GM12878 (cell line): ENCODE results near the gene KLHL2. TPM values are rescaled to one million over a fixed set of nuclear protein-coding genes. Genes with fewer than 3 reads are reported as not detected.

ENCODE experiments used
- ATAC-seq: fragments of 200-7000 bp; cut with Tn5 transposase; 3 replicates; pipeline ENCODE4 v1.9.1; 2020; ENCODE audit warnings: mild to moderate bottlenecking, moderate library complexity
- BruUV-seq: library from RNA; stranded (reverse); fragments of 400-500 nt; replicated peaks from 2 replicates; lab custom pipeline; 2021; lab: Mats Ljungman, UMichigan
- CTCF ChIA-PET: fragments of 300-600 bp; sonication (Branson Sonifier 250); formaldehyde crosslinking; extraction: SDS; loops from one replicate; lab custom pipeline; 2021; ENCODE audit warnings: inconsistent platforms; lab: Yijun Ruan, JAX
- POLR2A ChIA-PET: fragments of 350-600 bp; formaldehyde crosslinking; extraction: SDS; loops from one replicate; lab custom pipeline; 2021; ENCODE audit warnings: inconsistent platforms; lab: Charles Lee
- RAD21 ChIA-PET: fragments of 300-600 bp; sonication (Branson Sonifier 250); formaldehyde crosslinking; loops from one replicate; lab custom pipeline; 2023; ENCODE audit warnings: antibody characterized with exemption; ENCODE audit not compliant: unreplicated experiment; lab: Charles Lee
- SMC1A ChIA-PET: fragments of 300-600 bp; sonication (Branson Sonifier 250); formaldehyde crosslinking; loops from one replicate; lab custom pipeline; 2023; ENCODE audit not compliant: unreplicated experiment, uncharacterized antibody; lab: Charles Lee
- DNase-seq: peaks from one replicate; pipeline ENCODE4 v3.0.0-alpha.2; 2011; ENCODE audit warnings: low read depth, low spot score
- FAIRE-seq: peaks from 3 replicates; lab custom pipeline; 2011; peaks lifted over from hg19 to GRCh38; lab: Jason Lieb, UNC
- H2AFZ ChIP-seq: 2 replicates; pipeline ENCODE4 v1.6.0; 2011; ENCODE audit warnings: low read depth, low read length, control low read depth; ENCODE audit not compliant: control insufficient read depth
- H3K27ac ChIP-seq: 2 replicates; pipeline ENCODE4 v1.5.1; 2011; ENCODE audit warnings: control low read depth; ENCODE audit not compliant: control insufficient read depth, insufficient read depth
- H3K27me3 ChIP-seq, 2 experiments: replicated peaks in 1 of 2; 2 replicates each; pipeline versions ENCODE4 v1.6.0 to v1.6.1; 2011; ENCODE audit warnings: low read length in 1 of 2; ENCODE audit not compliant: control insufficient read depth in 2 of 2, insufficient read depth in 2 of 2
- H3K36me3 ChIP-seq, 2 experiments: 2 replicates each; pipeline ENCODE4 v1.5.1; 2011; ENCODE audit warnings: low read length in 1 of 2; ENCODE audit not compliant: control insufficient read depth in 2 of 2, insufficient read depth in 2 of 2
- H3K4me1 ChIP-seq: 2 replicates; pipeline ENCODE4 v1.6.1; 2011; ENCODE audit warnings: mild to moderate bottlenecking, low read length, moderate library complexity, mixed read lengths; ENCODE audit not compliant: control insufficient read depth, insufficient read depth
- H3K4me2 ChIP-seq: 2 replicates; pipeline ENCODE4 v1.6.0; 2011; ENCODE audit warnings: control low read depth; ENCODE audit not compliant: control insufficient read depth, insufficient read depth
- H3K4me3 ChIP-seq: fragments of 200-600 bp; sonication (generic); 2 replicates; pipeline ENCODE4 v1.5.1; 2016
- H3K79me2 ChIP-seq: 2 replicates; pipeline ENCODE4 v1.6.0; 2011; ENCODE audit warnings: low read length; ENCODE audit not compliant: control insufficient read depth, insufficient read depth
- H3K9ac ChIP-seq: 2 replicates; pipeline ENCODE4 v1.8.0; 2011; ENCODE audit warnings: low read length, control low read depth, mixed read lengths; ENCODE audit not compliant: control insufficient read depth, insufficient read depth
- H3K9me3 ChIP-seq: replicated peaks from 3 replicates; pipeline ENCODE4 v1.5.1; 2011; ENCODE audit warnings: mild to moderate bottlenecking, low read length; ENCODE audit not compliant: control insufficient read depth, insufficient read depth
- H4K20me1 ChIP-seq: 2 replicates; pipeline ENCODE4 v1.6.0; 2011; ENCODE audit not compliant: control insufficient read depth, insufficient read depth
- BHLHE40 ChIP-seq, 2 experiments: fragments of 450-650 bp in 1 of 2; IDR thresholded peaks; 2 replicates each; pipeline ENCODE4 v1.6.1; 2011 to 2017; ENCODE audit warnings: low read depth in 2 of 2, borderline replicate concordance in 1 of 2, improper control_type of control experiment in 1 of 2, low read length in 1 of 2, mild to moderate bottlenecking in 1 of 2
- JUND ChIP-seq: IDR thresholded peaks from 2 replicates; pipeline ENCODE4 v1.6.1; 2012; ENCODE audit warnings: low read depth, mild to moderate bottlenecking, low read length, improper control_type of control experiment, moderate library complexity
- RAD51 ChIP-seq: fragments of 450-650 bp; IDR thresholded peaks from 2 replicates; pipeline ENCODE4 v1.6.1; 2016; ENCODE audit warnings: moderate library complexity, mild to moderate bottlenecking, inconsistent platforms
- SPI1 ChIP-seq: IDR thresholded peaks from 2 replicates; pipeline ENCODE4 v1.6.1; 2011; ENCODE audit warnings: low read depth, mild to moderate bottlenecking, low read length, moderate library complexity, borderline replicate concordance; ENCODE audit not compliant: insufficient read depth
- WGBS: methylation state at CpG from one replicate; pipeline ENCODE4 v1.1.6; 2016; ENCODE audit warnings: low lambda C conversion rate; ENCODE audit not compliant: insufficient replicate concordance, insufficient coverage; ENCODE audit errors: missing lambda C conversion rate; 5-methylcytosine and 5-hydroxymethylcytosine counted together
- in situ Hi-C: fragments of 300-500 bp; cut with MboI; formaldehyde crosslinking; loops from 9 replicates; pipeline ENCODE4 v1.14.3; 2018; ENCODE audit warnings: mixed read lengths
- intact Hi-C: fragments of 100-400 bp; cut with micrococcal nuclease; formaldehyde crosslinking; loops from one replicate; pipeline ENCODE4 v1.14.2; 2022; ENCODE audit not compliant: unreplicated experiment
- polyA plus RNA-seq, 11 experiments: library from polyadenylated mRNA; depleted of rRNA in 4 of 11; unstranded in 6 of 11; stranded (reverse) in 5 of 11; fragments of >200 nt; fragmentation: Nextera tagmentation in 4 of 11; fragmentation: Illumina TruSeq in 1 of 11; extraction: Ambion mirVana in 4 of 11; extraction: Trizol in 1 of 11; gene quantifications; 1 replicate in 1 of 11; 2 replicates in 10 of 11; pipeline versions ENCODE4 v1.2.1 to v1.2.3, GENCODE V29; 2011 to 2016; ENCODE audit warnings: inconsistent platforms in 2 of 11, missing spikeins in 2 of 11, low read depth in 1 of 11
- total RNA-seq, 4 experiments: library from RNA; depleted of rRNA in 3 of 4; stranded (reverse); fragments of >200 nt in 3 of 4; fragmentation: Illumina TruSeq in 1 of 4; extraction: Trizol in 1 of 4; gene quantifications; 2 replicates each; pipeline versions ENCODE4 v1.2.1 to v1.2.3, GENCODE V29; 2013 to 2021
- TF ChIP-seq, protein P1 (sequence below): fragments of 450-650 bp; IDR thresholded peaks from 2 replicates; pipeline ENCODE4 v1.6.1; 2017; ENCODE audit warnings: borderline replicate concordance

Gene KLHL2
- total and polyA plus RNA-seq, 10 of the 15 experiments (the other 5 are each of a cell fraction or from before 2014, with no cell fraction given): 4.8 to 22.8 (median 12.9) TPM

DNA sequence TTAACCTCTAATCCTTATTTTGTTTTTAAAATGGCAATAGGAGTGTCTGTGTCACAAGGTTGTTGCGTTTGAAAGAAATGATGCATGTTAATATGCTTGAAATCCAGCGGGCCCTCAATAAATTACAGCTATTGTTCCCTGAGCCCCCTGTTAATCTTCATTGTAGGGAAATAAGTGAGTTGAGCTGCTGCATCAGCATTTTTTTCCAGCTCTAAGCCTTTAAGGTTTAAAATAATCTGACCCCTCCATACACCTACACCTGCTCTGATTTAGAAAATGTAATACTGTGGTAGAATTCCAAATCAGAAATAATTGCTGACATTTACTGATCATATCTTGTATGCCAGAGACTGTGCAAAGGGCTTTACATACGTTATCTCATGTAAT lies 117.5 kb downstream of the KLHL2 start:
- peaks cover 2% of the 10 kb centered on the region; the same call in 1 of the 3 replicates for H3K9me3 ChIP-seq
- POLR2A ChIA-PET: interaction anchor here (0.9 to 1.4 kb wide), 3 partner anchors 8 to 30 kb away, joined by 3 to 5 read pairs (median 4); no protein-coding TSS in a partner anchor
- no peak for DNase-seq
- intact Hi-C loops: loop anchor here (5.0 kb wide), 2 partner anchors 193 to 213 kb away; partner anchors contain the start of gene TMEM192
- RAD21 ChIA-PET: no interaction called here
- TF ChIP-seq, protein P1, sequence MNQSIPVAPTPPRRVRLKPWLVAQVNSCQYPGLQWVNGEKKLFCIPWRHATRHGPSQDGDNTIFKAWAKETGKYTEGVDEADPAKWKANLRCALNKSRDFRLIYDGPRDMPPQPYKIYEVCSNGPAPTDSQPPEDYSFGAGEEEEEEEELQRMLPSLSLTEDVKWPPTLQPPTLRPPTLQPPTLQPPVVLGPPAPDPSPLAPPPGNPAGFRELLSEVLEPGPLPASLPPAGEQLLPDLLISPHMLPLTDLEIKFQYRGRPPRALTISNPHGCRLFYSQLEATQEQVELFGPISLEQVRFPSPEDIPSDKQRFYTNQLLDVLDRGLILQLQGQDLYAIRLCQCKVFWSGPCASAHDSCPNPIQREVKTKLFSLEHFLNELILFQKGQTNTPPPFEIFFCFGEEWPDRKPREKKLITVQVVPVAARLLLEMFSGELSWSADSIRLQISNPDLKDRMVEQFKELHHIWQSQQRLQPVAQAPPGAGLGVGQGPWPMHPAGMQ: no peak
- TF ChIP-seq RAD51 (no peak), BHLHE40 (IDR thresholded peaks at IDR 0.05; ENCODE audit: borderline replicate concordance in 1 of 2, low read depth in 2 of 2, low read length in 1 of 2) (no peak), JUND (no peak), SPI1 (no peak)
- ATAC-seq: no peak
- no peaks in the 10 kb centered on the region for H3K27me3 ChIP-seq
- FAIRE-seq: no peak
- 98% methylated on average over 3 of the region's 3 CpGs for WGBS
- H4K20me1 ChIP-seq: no peaks in the 10 kb centered on the region
- CTCF ChIA-PET: interaction anchor here (1.5 to 2.3 kb wide), 2 partner anchors 10 to 194 kb away, joined by 5 to 10 read pairs; no protein-coding TSS in a partner anchor
- H3K4me3 ChIP-seq: no peak overlapping the region
- H3K36me3 ChIP-seq: no peaks in the 10 kb centered on the region
- H3K27ac ChIP-seq: no peak overlapping the region
- no peak overlapping the region for H3K9ac ChIP-seq
- no peak overlapping the region for H3K4me2 ChIP-seq
- BruUV-seq: no TSS peak
- H3K79me2 ChIP-seq: peaks cover 25% of the 10 kb centered on the region
- no peak overlapping the region for H2AFZ ChIP-seq
- peaks cover 4% of the 10 kb centered on the region; the same call in 1 of the 2 replicates for H3K4me1 ChIP-seq
- in situ Hi-C loops: no loop called here
- SMC1A ChIA-PET: interaction anchor here (0.8 to 4.5 kb wide), 6 partner anchors 9 to 119 kb away, joined by 3 to 17 read pairs (median 6); no protein-coding TSS in a partner anchor
